CD4-positive, alpha-beta T cell (primary cell): Measurements from ENCODE around the gene EVI5. TPM values are rescaled to one million over a fixed set of nuclear protein-coding genes. Genes with fewer than 3 reads are reported as not detected.
"Not testable (repeated sequence)": the region's sequence is repeated elsewhere in the genome, so short reads cannot be mapped to it uniquely, and the experiment has no call there.

ENCODE experiments used
- ATAC-seq: fragments of 200-7000 bp; cut with Tn5 transposase; one replicate; pipeline ENCODE4 v1.10.0; 2022; ENCODE audit warnings: mild to moderate bottlenecking; ENCODE audit not compliant: poor library complexity
- CTCF ChIA-PET: fragments of 350-600 bp; sonication (Branson Sonifier 250); formaldehyde crosslinking; loops from one replicate; lab custom pipeline; 2021; ENCODE audit warnings: antibody characterized with exemption, inconsistent platforms; lab: Charles Lee
- POLR2A ChIA-PET: fragments of 350-600 bp; sonication (Branson Sonifier 250); formaldehyde crosslinking; loops from one replicate; lab custom pipeline; 2021; ENCODE audit warnings: antibody characterized with exemption, inconsistent platforms; lab: Charles Lee
- DNase-seq, 14 experiments: peaks; one replicate each; pipeline ENCODE4 v3.0.0-alpha.2; 2013 to 2020; ENCODE audit warnings: mixed read lengths in 2 of 14
- H3K27ac ChIP-seq, 2 donors: one replicate each; pipeline versions ENCODE4 v1.5.1 to v1.7.0; 2013; ENCODE audit warnings: low read length in 2 of 2, low read depth in 1 of 2, mild to moderate bottlenecking in 1 of 2
- H3K27me3 ChIP-seq, 2 experiments: 1 replicate in 1 of 2; 2 replicates in 1 of 2; pipeline versions ENCODE4 v1.6.1 to v1.7.0; 2013; ENCODE audit warnings: low read length in 2 of 2, control low read depth in 1 of 2, mild to moderate bottlenecking in 1 of 2, moderate library complexity in 1 of 2; ENCODE audit not compliant: insufficient read depth in 2 of 2, control insufficient read depth in 1 of 2
- H3K36me3 ChIP-seq: one replicate; pipeline ENCODE4 v1.6.1; 2013; ENCODE audit warnings: low read length, control low read depth; ENCODE audit not compliant: insufficient read depth
- H3K4me1 ChIP-seq: one replicate; pipeline ENCODE4 v1.6.1; 2013; ENCODE audit warnings: low read length, control low read depth; ENCODE audit not compliant: insufficient read depth
- H3K4me3 ChIP-seq: one replicate; pipeline ENCODE4 v1.5.1; 2013; ENCODE audit warnings: mild to moderate bottlenecking, low read length, moderate library complexity
- H3K9me3 ChIP-seq, 2 experiments: 1 replicate in 1 of 2; 2 replicates in 1 of 2; pipeline versions ENCODE4 v1.6.1 to v1.7.0; 2013; ENCODE audit warnings: low read length in 2 of 2, mild to moderate bottlenecking in 2 of 2, control low read depth in 1 of 2, moderate library complexity in 1 of 2; ENCODE audit not compliant: control insufficient read depth in 1 of 2, insufficient read depth in 1 of 2
- H3K27ac Mint-ChIP-seq: one replicate; pipeline ENCODE4 v1.8.0; 2020; ENCODE audit warnings: mixed read lengths
- H3K27me3 Mint-ChIP-seq: one replicate; pipeline ENCODE4 v1.8.0; 2021; ENCODE audit warnings: mixed read lengths
- H3K36me3 Mint-ChIP-seq: one replicate; pipeline ENCODE4 v1.8.0; 2021; ENCODE audit warnings: low read depth, mixed read lengths
- H3K4me1 Mint-ChIP-seq: one replicate; pipeline ENCODE4 v1.8.0; 2021; ENCODE audit warnings: low read depth, mixed read lengths
- H3K4me3 Mint-ChIP-seq: one replicate; pipeline ENCODE4 v1.8.0; 2020; ENCODE audit warnings: mild to moderate bottlenecking, mixed read lengths
- H3K9me3 Mint-ChIP-seq: one replicate; pipeline ENCODE4 v1.8.0; 2020; ENCODE audit warnings: mixed read lengths
- intact Hi-C, 2 experiments: fragments of 100-400 bp; cut with DNase I in 1 of 2; cut with micrococcal nuclease in 1 of 2; formaldehyde crosslinking; loops; one replicate each; pipeline versions ENCODE4 v1.15.1 to v1.9.0; 2023 to 2025; cut with DNase I, micrococcal nuclease
- total RNA-seq, 174 experiments: library from RNA in 2 of 174; stranded (reverse) in 2 of 174; gene quantifications; one replicate each; pipeline ENCODE4 v1.2.3 and lab custom pipeline; 2021 to 2026
- TF ChIP-seq, protein P1 (sequence below): fragments of 200-600 bp; IDR thresholded peaks from one replicate; pipeline ENCODE4 v1.8.0; 2022; ENCODE audit warnings: antibody characterized with exemption, mild to moderate bottlenecking

The EVI5 gene
- total RNA-seq, 2 experiments from 2014 or later, result 1.8 to 2.0 TPM

DNA sequence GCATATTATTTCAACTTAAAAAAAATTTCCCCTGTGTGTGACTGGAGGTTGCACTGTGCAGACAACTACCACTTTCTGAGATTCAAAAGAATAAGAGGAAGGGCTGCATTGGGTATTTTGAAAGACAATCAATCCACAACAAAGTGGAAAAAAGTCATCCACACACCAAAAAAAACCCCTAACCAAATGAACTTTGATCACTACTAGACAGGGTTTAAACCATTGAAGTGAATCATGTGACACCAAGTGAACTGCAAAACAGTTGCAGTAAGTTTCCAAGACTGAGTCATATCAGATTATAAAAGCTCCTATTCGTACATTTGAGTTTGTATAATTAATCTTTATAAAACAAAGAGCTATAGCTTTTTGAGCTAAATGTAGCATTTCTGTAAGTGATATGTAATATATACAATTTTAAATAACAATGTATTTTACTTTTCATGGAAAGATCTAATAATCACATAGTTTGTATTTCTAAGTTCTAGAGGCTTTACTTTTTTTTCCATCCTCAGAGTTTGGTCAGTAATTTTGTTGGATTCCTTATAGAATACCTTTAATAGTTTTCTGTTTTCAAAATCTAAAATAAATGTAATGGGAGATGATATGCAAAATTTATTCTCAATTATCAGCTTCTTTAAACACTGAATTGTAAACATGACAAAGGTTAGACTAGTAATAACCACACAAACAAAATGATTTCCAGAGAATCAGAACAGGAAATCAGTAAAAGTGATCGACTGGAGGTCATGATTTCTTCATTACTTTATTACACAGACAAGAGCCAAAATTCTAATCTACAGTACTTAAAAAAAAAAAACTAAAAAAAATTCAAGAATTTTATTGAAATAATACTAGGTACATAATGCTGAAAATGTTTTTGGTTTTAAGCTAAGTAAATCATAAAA, 247.7 kb downstream of the EVI5 start:
- DNase-seq (peak in 6 of 14 experiments; percentile 5 to 88 (median 53)), ATAC-seq (peak; percentile 79)
- Mint-ChIP-seq H3K27ac (peak overlapping the region; percentile 87), H3K9me3 (peaks cover 2% of the 10 kb centered on the region), H3K27me3 (no peaks in the 10 kb centered on the region), H3K4me3 (peak overlapping the region; percentile 77), H3K4me1 (peaks cover 78% of the 10 kb centered on the region), H3K36me3 (no peaks in the 10 kb centered on the region)
- Histone ChIP-seq H3K9me3 (no peaks in the 10 kb centered on the region), H3K27me3 (no peaks in the 10 kb centered on the region), H3K36me3 (no peaks in the 10 kb centered on the region), H3K4me1 (peaks cover 5% of the 10 kb centered on the region), H3K4me3 (peak overlapping the region; percentile 25), H3K27ac (peak overlapping the region; percentile 57 to 70)
- intact Hi-C loops, result loop anchor here in 1 of 2 experiments (1.0 to 5.0 kb wide), 5 partner anchors 47 to 735 kb away; no protein-coding TSS in a partner anchor
- ChIA-PET POLR2A (interaction anchor here (0.6 to 3.4 kb wide), 15 partner anchors 8 to 227 kb away, joined by 3 to 96 read pairs (median 5); partner anchors contain the start of gene GFI1), CTCF (interaction anchor here (0.9 to 3.6 kb wide), 6 partner anchors 14 to 227 kb away, joined by 3 to 50 read pairs (median 4); partner anchors contain the start of gene GFI1)
- TF ChIP-seq, protein P1, sequence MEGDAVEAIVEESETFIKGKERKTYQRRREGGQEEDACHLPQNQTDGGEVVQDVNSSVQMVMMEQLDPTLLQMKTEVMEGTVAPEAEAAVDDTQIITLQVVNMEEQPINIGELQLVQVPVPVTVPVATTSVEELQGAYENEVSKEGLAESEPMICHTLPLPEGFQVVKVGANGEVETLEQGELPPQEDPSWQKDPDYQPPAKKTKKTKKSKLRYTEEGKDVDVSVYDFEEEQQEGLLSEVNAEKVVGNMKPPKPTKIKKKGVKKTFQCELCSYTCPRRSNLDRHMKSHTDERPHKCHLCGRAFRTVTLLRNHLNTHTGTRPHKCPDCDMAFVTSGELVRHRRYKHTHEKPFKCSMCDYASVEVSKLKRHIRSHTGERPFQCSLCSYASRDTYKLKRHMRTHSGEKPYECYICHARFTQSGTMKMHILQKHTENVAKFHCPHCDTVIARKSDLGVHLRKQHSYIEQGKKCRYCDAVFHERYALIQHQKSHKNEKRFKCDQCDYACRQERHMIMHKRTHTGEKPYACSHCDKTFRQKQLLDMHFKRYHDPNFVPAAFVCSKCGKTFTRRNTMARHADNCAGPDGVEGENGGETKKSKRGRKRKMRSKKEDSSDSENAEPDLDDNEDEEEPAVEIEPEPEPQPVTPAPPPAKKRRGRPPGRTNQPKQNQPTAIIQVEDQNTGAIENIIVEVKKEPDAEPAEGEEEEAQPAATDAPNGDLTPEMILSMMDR, result no peak

GRCh38 chr1:92536211-92536979, 248.5 kb downstream of the EVI5 start:
- Mint-ChIP-seq H3K27ac (peak overlapping the region; percentile 87), H3K36me3 (no peaks in the 10 kb centered on the region), H3K4me1 (peaks cover 80% of the 10 kb centered on the region), H3K4me3 (peak overlapping the region; percentile 69), H3K9me3 (peaks cover 2% of the 10 kb centered on the region), H3K27me3 (no peaks in the 10 kb centered on the region)
- DNase-seq (peak in 3 of 14 experiments; percentile 9 to 49 (median 16)), ATAC-seq (peak; percentile 35)
- no peak overlapping the region for H3K4me3 ChIP-seq
- peaks cover 5% of the 10 kb centered on the region for H3K4me1 ChIP-seq
- no peaks in the 10 kb centered on the region for H3K36me3 ChIP-seq
- TF ChIP-seq, protein P1, result no peak
- H3K27ac ChIP-seq, result peak overlapping the region; percentile 57 to 70
- ChIA-PET CTCF (interaction anchor here (1.8 to 3.6 kb wide), 2 partner anchors 52 to 226 kb away, joined by 8 to 50 read pairs; partner anchors contain the start of gene GFI1), POLR2A (interaction anchor here (0.9 to 3.4 kb wide), 7 partner anchors 20 to 226 kb away, joined by 3 to 96 read pairs (median 5); partner anchors contain the start of gene GFI1)
- no peaks in the 10 kb centered on the region for H3K27me3 ChIP-seq
- intact Hi-C loops, result loop anchor here in 1 of 2 experiments (2.0 to 5.0 kb wide), 4 partner anchors 52 to 734 kb away; no protein-coding TSS in a partner anchor
- H3K9me3 ChIP-seq, result no peaks in the 10 kb centered on the region

DNA sequence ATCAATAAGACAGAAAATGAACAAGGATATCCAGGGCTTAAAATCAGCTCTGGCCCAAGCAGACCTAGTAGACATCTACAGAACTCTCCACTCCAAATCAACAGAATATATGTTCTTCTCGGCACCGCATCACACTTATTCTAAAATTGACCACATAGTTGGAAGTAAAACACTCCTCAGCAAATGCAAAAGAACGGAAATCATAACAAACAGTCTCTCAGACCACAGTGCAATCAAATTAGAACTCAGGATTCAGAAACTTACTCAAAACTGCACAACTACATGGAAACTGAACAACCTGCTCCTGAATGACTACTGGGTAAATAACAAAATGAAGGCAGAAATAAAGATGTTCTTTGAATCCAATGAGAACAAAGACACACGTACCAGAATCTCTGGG, 252.5 kb downstream of the EVI5 start:
- Mint-ChIP-seq H3K4me1 (peaks cover 59% of the 10 kb centered on the region), H3K27ac (peak overlapping the region; percentile 87)
- POLR2A ChIA-PET, intact Hi-C loops, H3K27ac ChIP-seq, H3K36me3 ChIP-seq, H3K4me3 Mint-ChIP-seq, H3K4me3 ChIP-seq, H3K36me3 Mint-ChIP-seq, H3K27me3 ChIP-seq, H3K9me3 Mint-ChIP-seq, H3K4me1 ChIP-seq, H3K9me3 ChIP-seq, H3K27me3 Mint-ChIP-seq, ATAC-seq: not testable (repeated sequence)
- CTCF ChIA-PET, result interaction anchor here (1.2 kb wide), 1 partner anchor 46 kb away, joined by 3 read pairs; no protein-coding TSS in a partner anchor
- DNase-seq, result peak in 1 of 14 experiments; percentile 6

DNA sequence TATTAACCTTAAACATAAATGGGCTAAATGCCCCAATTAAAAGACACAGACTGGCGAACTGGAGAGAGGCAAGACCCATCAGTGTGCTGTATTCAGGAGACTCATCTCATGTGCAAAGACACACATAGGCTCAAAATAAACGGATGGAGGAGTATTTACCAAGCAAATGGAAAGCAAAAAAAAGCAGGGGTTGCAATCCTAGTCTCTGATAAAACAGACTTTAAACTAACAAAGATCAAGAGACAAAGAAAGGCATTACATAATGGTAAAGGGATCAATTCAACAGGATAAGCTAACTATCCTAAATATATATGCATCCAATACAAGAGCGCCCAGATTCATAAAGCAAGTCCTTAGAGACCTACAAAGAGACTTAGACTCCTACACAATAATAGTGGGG, 253.0 kb downstream of the EVI5 start:
- H3K27me3 ChIP-seq, H3K9me3 ChIP-seq, H3K36me3 Mint-ChIP-seq, ATAC-seq, H3K27me3 Mint-ChIP-seq, intact Hi-C loops, H3K27ac ChIP-seq, H3K9me3 Mint-ChIP-seq, DNase-seq, H3K4me3 Mint-ChIP-seq, H3K4me1 ChIP-seq, H3K4me3 ChIP-seq, H3K36me3 ChIP-seq: not testable (repeated sequence)
- Mint-ChIP-seq H3K27ac (peak overlapping the region; percentile 87), H3K4me1 (peaks cover 55% of the 10 kb centered on the region)
- ChIA-PET POLR2A (interaction anchor here (0.8 kb wide), 1 partner anchor 162 kb away, joined by 3 read pairs; no protein-coding TSS in a partner anchor), CTCF (interaction anchor here (1.2 kb wide), 1 partner anchor 46 kb away, joined by 3 read pairs; no protein-coding TSS in a partner anchor)
